GM13976 (cell line): ENCODE results near the gene HYAL1.
A peak's percentile ranks its signal among the peaks of the same experiment; 100 is the strongest.

Experiments
- DNase-seq: peaks from one replicate; pipeline ENCODE4 v3.0.0; 2012; ENCODE audit warnings: low spot score
- CTCF ChIP-seq: IDR thresholded peaks from 2 replicates; pipeline ENCODE4 v1.5.1; 2012; ENCODE audit warnings: borderline replicate concordance, mild to moderate bottlenecking; ENCODE audit not compliant: insufficient read depth; ENCODE audit errors: extremely low read depth, missing control alignments, control extremely low read depth
- in situ Hi-C: fragments of 300-500 bp; cut with MboI; formaldehyde crosslinking; loops from one replicate; pipeline ENCODE4 v1.12.0; 2022; ENCODE audit warnings: low sequenced_read_pairs, mixed read lengths, inconsistent platforms; ENCODE audit not compliant: unreplicated experiment

HYAL1 gene

GRCh38 chr3:50345586-50346234, 42.3 kb upstream of the HYAL1 start, which contains the start of gene ZMYND10:
Gene ZMYND10 (minus strand): TSS chr3:50345732. CDS start chr3:50345579, 153 bp downstream.
- in situ Hi-C loops, result no loop called here
- TF ChIP-seq CTCF, result no peak
- peak; percentile 89 for DNase-seq

DNA sequence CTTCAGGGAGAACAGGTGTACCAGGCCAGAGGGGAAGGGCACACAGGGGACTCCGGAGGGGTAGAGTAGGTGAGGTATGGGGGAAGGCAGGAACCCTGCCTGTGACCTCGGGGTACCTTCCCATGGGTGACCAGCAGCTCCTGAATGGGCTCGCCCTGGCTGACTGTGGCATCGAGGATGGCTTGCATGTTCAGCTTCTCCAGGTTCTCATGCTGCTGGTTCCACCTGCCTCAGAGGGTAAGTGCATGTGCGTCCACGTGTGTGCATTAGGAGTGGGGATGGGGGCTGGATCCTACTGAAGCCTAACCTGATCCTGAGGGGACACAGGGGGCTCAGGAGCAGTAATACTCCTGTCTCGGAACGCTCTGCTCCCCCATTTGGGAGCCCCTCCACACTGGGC, 41.6 kb upstream of the HYAL1 start:
- in situ Hi-C loops, result no loop called here
- no peak for TF ChIP-seq CTCF
- no peak for DNase-seq

DNA sequence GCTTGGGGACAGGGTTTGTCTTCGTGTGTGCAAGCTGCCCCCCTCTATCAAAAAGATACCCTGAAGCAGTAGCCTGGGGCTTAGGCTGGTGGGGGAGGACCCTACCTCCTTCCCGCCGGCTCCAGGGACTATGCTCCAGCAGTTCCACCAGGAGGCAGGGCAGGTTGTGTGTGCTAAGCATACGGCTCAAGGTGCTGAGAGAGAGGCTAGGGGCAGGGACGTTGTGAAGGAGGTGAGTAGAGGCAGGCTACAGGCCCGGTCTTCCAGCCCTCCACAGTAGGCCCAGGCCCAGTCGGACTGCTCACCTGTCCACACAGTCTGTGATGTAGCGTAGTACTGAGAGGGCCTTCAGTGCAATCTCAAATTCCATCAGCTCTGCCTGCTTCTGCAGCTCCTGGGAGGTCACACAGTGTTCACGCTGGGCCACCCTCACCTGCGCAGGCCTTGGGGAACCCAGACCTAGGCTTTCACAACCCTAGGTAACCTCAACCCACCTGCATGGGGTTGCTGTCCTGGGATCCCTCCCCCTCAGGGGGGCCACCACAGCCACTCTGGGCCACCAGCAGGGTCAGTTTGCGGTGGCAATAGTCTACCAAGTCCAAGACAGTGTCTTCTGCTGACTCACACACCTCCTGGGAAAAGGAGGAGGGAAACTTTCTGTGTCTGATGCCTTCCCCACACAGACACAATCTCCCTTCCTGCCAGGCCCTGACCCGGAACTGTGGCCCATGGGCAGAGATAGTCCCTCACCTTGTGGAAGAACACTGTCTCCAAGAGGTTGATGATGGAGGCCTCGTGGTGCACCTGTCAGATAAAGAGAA, 39.6 kb upstream of the HYAL1 start:
- in situ Hi-C loops, result no loop called here
- DNase-seq, result no peak
- no peak for TF ChIP-seq CTCF

- no peak for DNase-seq
- in situ Hi-C loops, result no loop called here
- TF ChIP-seq CTCF, result no peak
These were observed 38.7 kb upstream of the HYAL1 start for GRCh38 chr3:50341996-50342650.

DNA sequence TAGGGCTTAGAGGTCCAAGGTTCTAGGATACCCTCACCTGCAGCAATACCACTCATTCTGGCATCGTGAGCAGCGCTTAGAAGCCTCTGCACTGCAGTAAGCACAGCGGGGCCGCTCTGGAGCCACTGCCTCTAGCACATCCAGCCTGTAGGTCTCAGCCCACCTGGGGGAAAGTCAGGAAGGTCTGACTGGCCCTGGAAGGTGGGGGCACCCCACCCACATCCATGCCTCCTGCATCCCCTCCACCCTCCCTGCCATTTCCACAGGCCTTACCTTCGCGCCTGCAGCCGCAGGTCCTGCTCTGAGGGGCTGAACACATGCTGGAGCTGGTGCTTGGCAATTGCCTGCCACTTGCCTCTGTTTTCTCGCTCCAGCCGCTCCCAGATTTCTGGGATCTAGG, 38.2 kb upstream of the HYAL1 start:
- no peak for TF ChIP-seq CTCF
- no peak for DNase-seq
- in situ Hi-C loops, result no loop called here

GRCh38 chr3:50340448-50341329, 37.3 kb upstream of the HYAL1 start, which contains the start of gene RASSF1:
Gene RASSF1 (minus strand): TSS chr3:50340836. CDS start chr3:50340805, 31 bp downstream.
- no peak for TF ChIP-seq CTCF
- DNase-seq, result peak; percentile 85
- in situ Hi-C loops, result no loop called here
